Activated B cell treated with CpG ODN at 0.5 μM for 24 hours (primary cell): ENCODE results near the gene C1orf210. TPM values are rescaled to one million over a fixed set of nuclear protein-coding genes. Genes with fewer than 3 reads are reported as not detected.

Source experiments
- ATAC-seq: fragments of 200-7000 bp; cut with Tn5 transposase; one replicate; pipeline ENCODE4 v1.10.0; 2021; ENCODE audit warnings: low read depth, mild to moderate bottlenecking, moderate library complexity
- CTCF ChIA-PET: fragments of 350-600 bp; sonication (Branson Sonifier 250); formaldehyde crosslinking; loops from one replicate; lab custom pipeline; 2021; ENCODE audit warnings: antibody characterized with exemption; lab: Charles Lee
- POLR2A ChIA-PET: fragments of 350-600 bp; sonication (Branson Sonifier 250); formaldehyde crosslinking; loops from one replicate; lab custom pipeline; 2021; ENCODE audit warnings: antibody characterized with exemption; lab: Charles Lee
- DNase-seq: peaks from one replicate; pipeline ENCODE4 v3.0.0; 2022
- H3K27ac Mint-ChIP-seq: one replicate; pipeline ENCODE4 v1.8.0; 2020; ENCODE audit warnings: mixed read lengths
- H3K27me3 Mint-ChIP-seq: one replicate; pipeline ENCODE4 v1.8.0; 2021; ENCODE audit warnings: mixed read lengths
- H3K36me3 Mint-ChIP-seq: one replicate; pipeline ENCODE4 v1.8.0; 2021; ENCODE audit warnings: low read depth, mixed read lengths
- H3K4me1 Mint-ChIP-seq: one replicate; pipeline ENCODE4 v1.8.0; 2021; ENCODE audit warnings: mixed read lengths
- H3K4me3 Mint-ChIP-seq: one replicate; pipeline ENCODE4 v1.8.0; 2020; ENCODE audit warnings: mild to moderate bottlenecking, mixed read lengths
- H3K9me3 Mint-ChIP-seq: one replicate; pipeline ENCODE4 v1.8.0; 2020; ENCODE audit warnings: mixed read lengths
- CTCF ChIP-seq: fragments of 200-600 bp; IDR thresholded peaks from one replicate; pipeline ENCODE4 v1.8.0; 2022; ENCODE audit warnings: antibody characterized with exemption, mild to moderate bottlenecking
- intact Hi-C: fragments of 100-400 bp; cut with micrococcal nuclease; formaldehyde crosslinking; loops from one replicate; pipeline ENCODE4 v1.15.1; 2024
- total RNA-seq: library from RNA; stranded (reverse); gene quantifications from 2 replicates; pipeline ENCODE4 v1.2.3, GENCODE V29; 2022

C1orf210 gene
- total RNA-seq, 1 donor from 2014 or later = not detected

GRCh38 chr1:43258370-43258769 is 27.0 kb downstream of the C1orf210 start:
- Mint-ChIP-seq H3K9me3 (peaks cover 8% of the 10 kb centered on the region), H3K27me3 (peaks cover 2% of the 10 kb centered on the region), H3K27ac (no peak overlapping the region), H3K36me3 (no peaks in the 10 kb centered on the region), H3K4me3 (no peak overlapping the region), H3K4me1 (no peaks in the 10 kb centered on the region)
- DNase-seq = no peak
- intact Hi-C loops = no loop called here
- ChIA-PET CTCF (no interaction called here), POLR2A (no interaction called here)
- ATAC-seq = no peak
- TF ChIP-seq CTCF = no peak

- Mint-ChIP-seq H3K9me3 (peaks cover 8% of the 10 kb centered on the region), H3K4me3 (no peak overlapping the region), H3K4me1 (no peaks in the 10 kb centered on the region), H3K36me3 (no peaks in the 10 kb centered on the region), H3K27me3 (peaks cover 2% of the 10 kb centered on the region), H3K27ac (no peak overlapping the region)
- ATAC-seq (no peak), DNase-seq (no peak)
- intact Hi-C loops = no loop called here
- no peak for TF ChIP-seq CTCF
- ChIA-PET POLR2A (no interaction called here), CTCF (no interaction called here)
These were observed 28.5 kb downstream of the C1orf210 start for GRCh38 chr1:43256675-43257570.

GRCh38 chr1:43255438-43256210 is 29.8 kb downstream of the C1orf210 start:
- CTCF ChIA-PET = no interaction called here
- no peak for TF ChIP-seq CTCF
- Mint-ChIP-seq H3K9me3 (peaks cover 8% of the 10 kb centered on the region), H3K4me3 (no peak overlapping the region), H3K4me1 (no peaks in the 10 kb centered on the region), H3K36me3 (no peaks in the 10 kb centered on the region), H3K27me3 (peaks cover 2% of the 10 kb centered on the region), H3K27ac (no peak overlapping the region)
- intact Hi-C loops = no loop called here
- ATAC-seq = no peak
- no peak for DNase-seq
- POLR2A ChIA-PET = no interaction called here

- CTCF ChIA-PET = no interaction called here
- Mint-ChIP-seq H3K4me3 (no peak overlapping the region), H3K36me3 (no peaks in the 10 kb centered on the region), H3K27me3 (peaks cover 4% of the 10 kb centered on the region), H3K9me3 (peaks cover 8% of the 10 kb centered on the region), H3K27ac (no peak overlapping the region), H3K4me1 (no peaks in the 10 kb centered on the region)
- no peak for TF ChIP-seq CTCF
- intact Hi-C loops = no loop called here
- DNase-seq = no peak
- POLR2A ChIA-PET = no interaction called here
- ATAC-seq = no peak
These were observed 31.5 kb downstream of the C1orf210 start for GRCh38 chr1:43253876-43254275.

GRCh38 chr1:43253173-43253572 is 32.2 kb downstream of the C1orf210 start:
- Mint-ChIP-seq H3K27ac (no peak overlapping the region), H3K36me3 (no peaks in the 10 kb centered on the region), H3K9me3 (peaks cover 3% of the 10 kb centered on the region), H3K4me1 (no peaks in the 10 kb centered on the region), H3K27me3 (peaks cover 4% of the 10 kb centered on the region), H3K4me3 (no peak overlapping the region)
- ATAC-seq (no peak), DNase-seq (no peak)
- POLR2A ChIA-PET = no interaction called here
- CTCF ChIA-PET = no interaction called here
- intact Hi-C loops = no loop called here
- TF ChIP-seq CTCF = no peak
